Loucy (cell line): Measurements from ENCODE around the gene TNFRSF11A.

Experiments
- H2AFZ ChIP-seq: fragments of 200-600 bp; sonication (generic); 2 replicates; pipeline ENCODE4 v1.6.0; 2016; ENCODE audit warnings: antibody characterized with exemption, mild to moderate bottlenecking, low read length, moderate library complexity
- H3F3A ChIP-seq: fragments of 200-600 bp; 2 replicates; pipeline ENCODE4 v1.6.0; 2016; ENCODE audit warnings: antibody characterized with exemption, low read depth, mild to moderate bottlenecking
- H3K27me3 ChIP-seq: fragments of 200-600 bp; sonication (generic); 2 replicates; pipeline ENCODE4 v1.6.1; 2014; ENCODE audit warnings: low read length, mild to moderate bottlenecking; ENCODE audit not compliant: insufficient read depth, poor library complexity, severe bottlenecking
- H3K36me3 ChIP-seq: fragments of 200-600 bp; sonication (generic); 2 replicates; pipeline ENCODE4 v1.6.1; 2016; ENCODE audit warnings: low read length; ENCODE audit not compliant: insufficient read depth
- H3K4me1 ChIP-seq: fragments of 200-600 bp; sonication (generic); 2 replicates; pipeline ENCODE4 v1.5.1; 2014; ENCODE audit warnings: low read length, mild to moderate bottlenecking; ENCODE audit not compliant: insufficient read depth, poor library complexity, severe bottlenecking
- H3K4me2 ChIP-seq: fragments of 200-600 bp; sonication (generic); 2 replicates; pipeline ENCODE4 v1.6.0; 2014; ENCODE audit warnings: antibody characterized with exemption, low read length, low read depth, mild to moderate bottlenecking; ENCODE audit not compliant: poor library complexity, severe bottlenecking
- H3K4me3 ChIP-seq: fragments of 200-600 bp; sonication (generic); 2 replicates; pipeline ENCODE4 v1.5.1; 2014; ENCODE audit warnings: low read length, mild to moderate bottlenecking, mixed read lengths; ENCODE audit not compliant: poor library complexity, severe bottlenecking
- H3K79me2 ChIP-seq: fragments of 200-600 bp; sonication (generic); 2 replicates; pipeline ENCODE4 v1.6.1; 2014; ENCODE audit warnings: low read length; ENCODE audit not compliant: insufficient read depth
- H3K9ac ChIP-seq: fragments of 200-600 bp; sonication (generic); 2 replicates; pipeline ENCODE4 v1.6.0; 2014; ENCODE audit warnings: mild to moderate bottlenecking, low read depth, low read length, moderate library complexity; ENCODE audit not compliant: poor library complexity, severe bottlenecking
- H3K9me2 ChIP-seq: fragments of 200-600 bp; sonication (generic); replicated peaks from 2 replicates; pipeline ENCODE4 v1.6.1; 2016; ENCODE audit warnings: low read depth, low read length, mixed read lengths
- H3K9me3 ChIP-seq: fragments of 200-600 bp; sonication (generic); 2 replicates; pipeline ENCODE4 v1.6.1; 2014; ENCODE audit warnings: mild to moderate bottlenecking, antibody characterized with exemption, low read length, low read depth; ENCODE audit not compliant: insufficient read depth
- H4K20me1 ChIP-seq: fragments of 200-600 bp; sonication (generic); 2 replicates; pipeline ENCODE4 v1.6.0; 2014; ENCODE audit warnings: antibody characterized with exemption, low read length, mild to moderate bottlenecking; ENCODE audit not compliant: insufficient read depth, poor library complexity, severe bottlenecking
- EZH2phosphoT487 ChIP-seq: fragments of 200-600 bp; IDR thresholded peaks from 2 replicates; pipeline ENCODE4 v1.6.1; 2018; ENCODE audit warnings: antibody characterized with exemption, mild to moderate bottlenecking, moderate library complexity, borderline replicate concordance
- TF ChIP-seq, protein P1 (sequence below): fragments of 200-600 bp; sonication (generic); conservative IDR thresholded peaks from 2 replicates; pipeline ENCODE4 v1.5.1; 2014; ENCODE audit warnings: mild to moderate bottlenecking, antibody characterized with exemption, low read length

The TNFRSF11A gene

GRCh38 chr18:62407660-62408059, 82.5 kb downstream of the TNFRSF11A start:
- Histone ChIP-seq H2AFZ (no peak overlapping the region), H3K79me2 (no peaks in the 10 kb centered on the region), H3K9me2 (no peaks in the 10 kb centered on the region), H3K9me3 (no peaks in the 10 kb centered on the region), H4K20me1 (no peaks in the 10 kb centered on the region), H3K4me3 (no peak overlapping the region), H3K36me3 (no peaks in the 10 kb centered on the region), H3K27me3 (no peaks in the 10 kb centered on the region), H3F3A (no peaks in the 10 kb centered on the region), H3K4me1 (no peaks in the 10 kb centered on the region), H3K4me2 (no peak overlapping the region), H3K9ac (no peak overlapping the region)
- TF ChIP-seq EZH2phosphoT487, result no peak
- TF ChIP-seq, protein P1, sequence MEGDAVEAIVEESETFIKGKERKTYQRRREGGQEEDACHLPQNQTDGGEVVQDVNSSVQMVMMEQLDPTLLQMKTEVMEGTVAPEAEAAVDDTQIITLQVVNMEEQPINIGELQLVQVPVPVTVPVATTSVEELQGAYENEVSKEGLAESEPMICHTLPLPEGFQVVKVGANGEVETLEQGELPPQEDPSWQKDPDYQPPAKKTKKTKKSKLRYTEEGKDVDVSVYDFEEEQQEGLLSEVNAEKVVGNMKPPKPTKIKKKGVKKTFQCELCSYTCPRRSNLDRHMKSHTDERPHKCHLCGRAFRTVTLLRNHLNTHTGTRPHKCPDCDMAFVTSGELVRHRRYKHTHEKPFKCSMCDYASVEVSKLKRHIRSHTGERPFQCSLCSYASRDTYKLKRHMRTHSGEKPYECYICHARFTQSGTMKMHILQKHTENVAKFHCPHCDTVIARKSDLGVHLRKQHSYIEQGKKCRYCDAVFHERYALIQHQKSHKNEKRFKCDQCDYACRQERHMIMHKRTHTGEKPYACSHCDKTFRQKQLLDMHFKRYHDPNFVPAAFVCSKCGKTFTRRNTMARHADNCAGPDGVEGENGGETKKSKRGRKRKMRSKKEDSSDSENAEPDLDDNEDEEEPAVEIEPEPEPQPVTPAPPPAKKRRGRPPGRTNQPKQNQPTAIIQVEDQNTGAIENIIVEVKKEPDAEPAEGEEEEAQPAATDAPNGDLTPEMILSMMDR, result no peak

GRCh38 chr18:62409821-62410220, 84.7 kb downstream of the TNFRSF11A start:
- Histone ChIP-seq H3K9ac (no peak overlapping the region), H3K4me1 (no peaks in the 10 kb centered on the region), H3K27me3 (no peaks in the 10 kb centered on the region), H3K4me3 (no peak overlapping the region), H2AFZ (no peak overlapping the region), H3K79me2 (no peaks in the 10 kb centered on the region), H3K36me3 (no peaks in the 10 kb centered on the region), H3K4me2 (no peak overlapping the region), H3K9me2 (no peaks in the 10 kb centered on the region), H3K9me3 (no peaks in the 10 kb centered on the region), H4K20me1 (no peaks in the 10 kb centered on the region), H3F3A (no peaks in the 10 kb centered on the region)
- TF ChIP-seq EZH2phosphoT487, result no peak
- TF ChIP-seq, protein P1, result no peak

- no peaks in the 10 kb centered on the region for H3K4me1 ChIP-seq
- no peaks in the 10 kb centered on the region for H3K36me3 ChIP-seq
- H2AFZ ChIP-seq, result no peak overlapping the region
- H3K9me3 ChIP-seq, result no peaks in the 10 kb centered on the region
- no peaks in the 10 kb centered on the region for H3K9me2 ChIP-seq
- no peaks in the 10 kb centered on the region for H3F3A ChIP-seq
- H3K9ac ChIP-seq, result no peak overlapping the region
- TF ChIP-seq, protein P1, result no peak
- no peak for TF ChIP-seq EZH2phosphoT487
- no peaks in the 10 kb centered on the region for H4K20me1 ChIP-seq
- H3K4me2 ChIP-seq, result no peak overlapping the region
- no peaks in the 10 kb centered on the region for H3K27me3 ChIP-seq
- H3K4me3 ChIP-seq, result no peak overlapping the region
- H3K79me2 ChIP-seq, result no peaks in the 10 kb centered on the region
These were observed 87.3 kb downstream of the TNFRSF11A start for GRCh38 chr18:62412231-62412979.
